Nephron progenitor cell (in vitro differentiated cells): ENCODE measurements around the gene MAGI1.

Experiments
- DNase-seq: peaks from one replicate; pipeline ENCODE4 v3.0.0; 2021
- H3K27ac Mint-ChIP-seq: 2 replicates; pipeline ENCODE4 v1.8.0; 2021; ENCODE audit warnings: mild to moderate bottlenecking, moderate library complexity, mixed read lengths
- H3K27me3 Mint-ChIP-seq: 2 replicates; pipeline ENCODE4 v1.8.0; 2021; ENCODE audit warnings: mild to moderate bottlenecking, low read depth, mixed read lengths; ENCODE audit not compliant: poor library complexity
- H3K36me3 Mint-ChIP-seq: 2 replicates; pipeline ENCODE4 v1.8.0; 2021; ENCODE audit warnings: low read depth, mixed read lengths
- H3K4me1 Mint-ChIP-seq: 2 replicates; pipeline ENCODE4 v1.8.0; 2021; ENCODE audit warnings: mixed read lengths
- H3K4me3 Mint-ChIP-seq: 2 replicates; pipeline ENCODE4 v1.8.0; 2021; ENCODE audit warnings: mild to moderate bottlenecking, moderate library complexity, mixed read lengths
- H3K9me3 Mint-ChIP-seq: 2 replicates; pipeline ENCODE4 v1.8.0; 2021; ENCODE audit warnings: mild to moderate bottlenecking, moderate library complexity, mixed read lengths
- TF ChIP-seq, protein P1 (sequence below): fragments of 200-600 bp; sonication (generic); IDR thresholded peaks from 2 replicates; pipeline ENCODE4 v1.5.0; 2021; ENCODE audit warnings: antibody characterized with exemption

The MAGI1 gene

DNA sequence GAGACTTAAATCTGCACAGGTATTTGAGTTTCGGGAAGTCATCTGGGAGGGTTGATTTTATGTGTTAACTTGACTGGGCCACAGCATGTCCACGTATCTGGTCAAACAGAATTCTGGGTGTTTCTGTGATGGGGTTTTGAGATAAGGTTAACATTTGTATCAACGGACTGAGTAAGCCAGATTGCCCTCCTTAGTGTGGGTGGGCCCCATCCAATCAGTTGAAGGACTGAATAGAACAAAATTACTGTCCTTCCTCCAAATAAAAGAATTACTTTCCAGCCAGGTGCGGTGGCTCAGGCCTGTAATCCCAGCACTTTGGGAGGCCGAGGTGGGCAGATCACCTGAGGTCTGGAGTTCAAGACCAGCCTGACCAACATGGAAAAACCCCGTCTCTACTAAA is 399.3 kb downstream of the MAGI1 start:
- Mint-ChIP-seq H3K27ac (no peak overlapping the region), H3K9me3 (peaks cover 5% of the 10 kb centered on the region), H3K4me1 (peaks cover 45% of the 10 kb centered on the region), H3K27me3 (no peaks in the 10 kb centered on the region), H3K4me3 (no peak overlapping the region), H3K36me3 (peaks cover 9% of the 10 kb centered on the region)
- TF ChIP-seq, protein P1, sequence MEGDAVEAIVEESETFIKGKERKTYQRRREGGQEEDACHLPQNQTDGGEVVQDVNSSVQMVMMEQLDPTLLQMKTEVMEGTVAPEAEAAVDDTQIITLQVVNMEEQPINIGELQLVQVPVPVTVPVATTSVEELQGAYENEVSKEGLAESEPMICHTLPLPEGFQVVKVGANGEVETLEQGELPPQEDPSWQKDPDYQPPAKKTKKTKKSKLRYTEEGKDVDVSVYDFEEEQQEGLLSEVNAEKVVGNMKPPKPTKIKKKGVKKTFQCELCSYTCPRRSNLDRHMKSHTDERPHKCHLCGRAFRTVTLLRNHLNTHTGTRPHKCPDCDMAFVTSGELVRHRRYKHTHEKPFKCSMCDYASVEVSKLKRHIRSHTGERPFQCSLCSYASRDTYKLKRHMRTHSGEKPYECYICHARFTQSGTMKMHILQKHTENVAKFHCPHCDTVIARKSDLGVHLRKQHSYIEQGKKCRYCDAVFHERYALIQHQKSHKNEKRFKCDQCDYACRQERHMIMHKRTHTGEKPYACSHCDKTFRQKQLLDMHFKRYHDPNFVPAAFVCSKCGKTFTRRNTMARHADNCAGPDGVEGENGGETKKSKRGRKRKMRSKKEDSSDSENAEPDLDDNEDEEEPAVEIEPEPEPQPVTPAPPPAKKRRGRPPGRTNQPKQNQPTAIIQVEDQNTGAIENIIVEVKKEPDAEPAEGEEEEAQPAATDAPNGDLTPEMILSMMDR, result no peak
- no peak for DNase-seq

DNA sequence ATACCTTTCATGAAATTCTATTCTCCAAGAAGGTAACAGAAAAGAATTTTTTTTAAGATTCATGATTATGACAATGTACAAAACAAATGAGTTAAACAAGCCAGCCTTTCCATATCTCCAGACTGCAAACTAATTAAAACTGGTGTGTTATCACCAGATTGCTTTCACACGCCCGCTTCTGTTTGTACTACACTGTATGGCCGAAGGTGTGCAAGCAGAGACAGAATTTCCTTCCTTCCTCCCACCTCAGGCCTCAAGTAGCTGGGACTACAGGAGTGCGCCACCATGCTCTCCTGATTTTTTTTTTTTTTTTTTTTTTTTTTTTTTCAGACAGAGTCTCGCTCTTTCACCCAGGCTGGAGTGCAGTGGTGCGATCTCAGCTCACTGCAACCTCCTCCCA is 400.4 kb downstream of the MAGI1 start:
- Mint-ChIP-seq H3K9me3 (no peaks in the 10 kb centered on the region), H3K36me3 (peaks cover 4% of the 10 kb centered on the region), H3K27ac (no peak overlapping the region), H3K4me3 (no peak overlapping the region), H3K27me3 (no peaks in the 10 kb centered on the region), H3K4me1 (peaks cover 48% of the 10 kb centered on the region)
- no peak for DNase-seq
- TF ChIP-seq, protein P1, result no peak

DNA sequence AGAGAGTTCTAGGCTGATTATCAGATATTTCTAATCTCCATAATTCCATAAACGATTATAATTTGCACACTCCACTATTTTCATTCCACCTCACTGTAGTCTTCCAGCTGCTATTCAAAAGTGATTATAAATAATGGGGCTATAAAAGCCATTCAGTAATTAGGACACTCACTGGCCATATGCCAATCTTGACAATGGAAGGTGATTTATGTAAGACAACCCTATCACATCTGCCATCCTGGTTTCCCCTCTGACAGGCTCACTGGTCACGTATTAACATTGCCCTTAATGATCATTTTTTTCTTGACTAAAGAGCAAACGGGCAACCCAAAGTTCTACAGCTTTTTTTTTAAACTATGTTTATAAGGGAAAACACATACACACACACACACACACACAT is 402.4 kb downstream of the MAGI1 start:
- Mint-ChIP-seq H3K27me3 (no peaks in the 10 kb centered on the region), H3K4me3 (no peak overlapping the region), H3K36me3 (peaks cover 4% of the 10 kb centered on the region), H3K4me1 (peaks cover 42% of the 10 kb centered on the region), H3K27ac (no peak overlapping the region), H3K9me3 (no peaks in the 10 kb centered on the region)
- DNase-seq, result no peak
- TF ChIP-seq, protein P1, result no peak

DNA sequence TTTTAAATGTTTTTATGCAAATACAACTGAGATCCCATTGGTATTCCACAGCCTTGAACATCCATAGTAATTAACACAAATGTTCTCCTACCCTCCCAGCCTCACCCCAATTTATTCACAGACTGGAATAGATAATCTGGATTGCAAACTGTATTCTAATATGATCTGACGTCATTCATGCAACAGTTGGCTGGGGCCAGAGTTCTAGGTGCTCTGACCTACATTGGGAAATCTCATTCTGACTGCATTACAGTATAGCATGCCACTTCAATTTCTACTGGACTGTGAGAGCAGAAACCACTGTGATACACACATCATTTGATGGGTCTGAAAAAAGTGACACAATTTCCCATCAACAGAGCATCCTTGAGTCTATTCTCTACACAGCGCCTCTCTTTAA is 403.1 kb downstream of the MAGI1 start:
- peaks cover 36% of the 10 kb centered on the region for H3K4me1 Mint-ChIP-seq
- peak overlapping the region; percentile 80 for H3K27ac Mint-ChIP-seq
- H3K27me3 Mint-ChIP-seq, result no peaks in the 10 kb centered on the region
- no peak overlapping the region for H3K4me3 Mint-ChIP-seq
- H3K9me3 Mint-ChIP-seq, result no peaks in the 10 kb centered on the region
- TF ChIP-seq, protein P1, result no peak
- no peak for DNase-seq
- H3K36me3 Mint-ChIP-seq, result peaks cover 4% of the 10 kb centered on the region

DNA sequence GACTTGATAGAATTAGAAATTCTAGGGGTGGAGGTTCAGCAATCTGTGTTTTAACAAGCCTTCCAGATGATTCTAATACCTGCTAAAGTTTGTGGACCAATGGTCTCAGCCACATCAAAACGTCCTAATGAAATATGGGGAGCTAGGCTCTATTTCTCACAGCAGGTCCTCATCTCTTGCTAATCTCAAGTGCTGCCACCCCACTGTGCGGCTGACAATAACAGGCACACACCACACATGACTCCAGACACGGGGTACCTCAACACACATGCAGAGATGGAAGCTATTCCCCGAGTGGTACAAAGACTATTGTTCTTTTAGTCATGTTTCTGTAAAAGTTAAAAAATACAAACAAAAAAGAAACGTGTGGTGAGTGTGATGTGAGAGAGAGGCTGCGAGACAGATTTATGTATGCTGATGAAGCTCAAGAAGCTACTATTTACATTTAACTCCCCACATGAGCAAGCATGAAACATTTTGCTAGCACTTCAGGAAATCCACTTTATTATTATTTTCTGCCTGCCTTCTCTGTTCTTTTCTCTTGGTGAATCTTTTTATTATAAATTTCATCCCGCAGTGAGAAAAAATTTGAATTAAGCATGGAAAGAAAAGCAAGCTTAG is 405.6 kb downstream of the MAGI1 start:
- TF ChIP-seq, protein P1, result no peak
- no peak for DNase-seq
- H3K27me3 Mint-ChIP-seq, result no peaks in the 10 kb centered on the region
- H3K4me3 Mint-ChIP-seq, result no peak overlapping the region
- H3K27ac Mint-ChIP-seq, result no peak overlapping the region
- peaks cover 26% of the 10 kb centered on the region for H3K4me1 Mint-ChIP-seq
- no peaks in the 10 kb centered on the region for H3K9me3 Mint-ChIP-seq
- no peaks in the 10 kb centered on the region for H3K36me3 Mint-ChIP-seq

DNA sequence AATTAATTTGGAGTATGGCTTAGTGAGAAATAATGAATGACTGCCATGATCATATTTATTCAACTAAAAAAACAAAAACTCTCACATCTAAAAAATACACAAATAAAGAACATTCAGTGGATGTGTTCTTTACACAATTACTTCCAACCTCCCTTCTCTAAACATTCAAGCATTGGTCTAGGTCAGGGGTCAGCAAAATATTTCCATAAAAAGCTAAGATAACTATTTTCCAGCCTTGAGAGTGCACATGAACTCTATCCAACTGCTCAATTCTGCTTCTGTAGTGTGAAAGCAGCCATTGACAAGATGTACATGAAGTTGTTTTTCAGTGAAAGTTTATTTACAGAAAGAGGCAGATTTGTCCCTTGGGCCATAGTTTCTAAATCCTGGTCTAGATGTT is 406.3 kb downstream of the MAGI1 start:
- no peaks in the 10 kb centered on the region for H3K27me3 Mint-ChIP-seq
- DNase-seq, result no peak
- TF ChIP-seq, protein P1, result no peak
- peaks cover 26% of the 10 kb centered on the region for H3K4me1 Mint-ChIP-seq
- H3K36me3 Mint-ChIP-seq, result no peaks in the 10 kb centered on the region
- H3K4me3 Mint-ChIP-seq, result no peak overlapping the region
- no peaks in the 10 kb centered on the region for H3K9me3 Mint-ChIP-seq
- H3K27ac Mint-ChIP-seq, result no peak overlapping the region
